Endothelial cell of umbilical vein (primary cell): ENCODE measurements around the gene CACNA2D1. TPM values are rescaled to one million over a fixed set of nuclear protein-coding genes. Genes with fewer than 3 reads are reported as not detected.

Experiments
- BruUV-seq: library from RNA; stranded (reverse); fragments of 400-500 nt; replicated peaks from 2 replicates; lab custom pipeline; 2021; lab: Mats Ljungman, UMichigan
- CTCF ChIA-PET: fragments of 300-600, 350-600 bp; sonication (Branson Sonifier 250); formaldehyde crosslinking; loops from one replicate; lab custom pipeline; 2021; ENCODE audit warnings: antibody characterized with exemption, inconsistent platforms; lab: Charles Lee
- POLR2A ChIA-PET: fragments of 300-600, 350-600 bp; sonication (Branson Sonifier 250); formaldehyde crosslinking; loops from one replicate; lab custom pipeline; 2021; ENCODE audit warnings: antibody characterized with exemption, inconsistent platforms; lab: Charles Lee
- DNase-seq: peaks from one replicate; pipeline ENCODE4 v3.0.0-alpha.2; 2011; ENCODE audit warnings: low read depth, low spot score
- FAIRE-seq: peaks from 2 replicates; lab custom pipeline; 2011; peaks lifted over from hg19 to GRCh38; lab: Jason Lieb, UNC
- H2AFZ ChIP-seq: 2 replicates; pipeline ENCODE4 v1.6.0; 2012; ENCODE audit warnings: low read depth, low read length, control low read depth, inconsistent platforms
- H3K27ac ChIP-seq: 2 replicates; pipeline ENCODE4 v1.5.1; 2011; ENCODE audit warnings: low read depth, mild to moderate bottlenecking, control low read depth, low read length, moderate library complexity; ENCODE audit not compliant: insufficient read depth
- H3K27me3 ChIP-seq, 2 experiments: 2 replicates each; pipeline versions ENCODE4 v1.6.0 to v1.6.1; 2011; ENCODE audit warnings: low read length in 2 of 2, mixed read lengths in 1 of 2; ENCODE audit not compliant: control insufficient read depth in 2 of 2, insufficient read depth in 2 of 2
- H3K36me3 ChIP-seq, 2 experiments: 2 replicates in 1 of 2; 3 replicates in 1 of 2; pipeline ENCODE4 v1.5.1; 2011; ENCODE audit warnings: low read length in 2 of 2, mild to moderate bottlenecking in 1 of 2, moderate library complexity in 1 of 2; ENCODE audit not compliant: control insufficient read depth in 2 of 2, insufficient read depth in 2 of 2; ENCODE audit errors: extremely low read depth in 1 of 2
- H3K4me1 ChIP-seq: 3 replicates; pipeline ENCODE4 v1.5.1; 2011; ENCODE audit warnings: mild to moderate bottlenecking, low read length; ENCODE audit not compliant: control insufficient read depth, insufficient read depth; ENCODE audit errors: extremely low read depth
- H3K4me2 ChIP-seq: 2 replicates; pipeline ENCODE4 v1.6.1; 2011; ENCODE audit warnings: low read length, control low read depth, mixed read lengths; ENCODE audit not compliant: insufficient read depth
- H3K4me3 ChIP-seq, 3 experiments: fragments of 200-600 bp in 1 of 3; sonication (generic), shearing (Covaris generic) in 1 of 3; replicated peaks in 1 of 3; 2 replicates each; pipeline ENCODE4 v1.5.1; 2011 to 2016; ENCODE audit warnings: control low read depth in 3 of 3, low read length in 3 of 3, mild to moderate bottlenecking in 2 of 3, inconsistent platforms in 1 of 3, low read depth in 1 of 3, moderate library complexity in 1 of 3; ENCODE audit not compliant: insufficient read depth in 1 of 3
- H3K79me2 ChIP-seq: 2 replicates; pipeline ENCODE4 v1.6.0; 2012; ENCODE audit warnings: low read length, inconsistent platforms; ENCODE audit not compliant: control insufficient read depth, insufficient read depth
- H3K9ac ChIP-seq: replicated peaks from 2 replicates; pipeline ENCODE3; 2011; ENCODE audit warnings: low read length, control low read depth; ENCODE audit not compliant: insufficient read depth; ENCODE audit errors: extremely low read depth
- H3K9me1 ChIP-seq: replicated peaks from 3 replicates; pipeline ENCODE4 v1.6.0; 2011; ENCODE audit warnings: mild to moderate bottlenecking, low read length; ENCODE audit not compliant: control insufficient read depth, insufficient read depth; ENCODE audit errors: extremely low read depth
- H3K9me3 ChIP-seq: replicated peaks from 2 replicates; pipeline ENCODE4 v1.5.1; 2012; ENCODE audit warnings: low read length, inconsistent platforms; ENCODE audit not compliant: control insufficient read depth, insufficient read depth
- H4K20me1 ChIP-seq: replicated peaks from 2 replicates; pipeline ENCODE3; 2011; ENCODE audit warnings: mild to moderate bottlenecking, low read length; ENCODE audit not compliant: control insufficient read depth, insufficient read depth; ENCODE audit errors: extremely low read depth
- POLR2A ChIP-seq: IDR thresholded peaks from 2 replicates; pipeline ENCODE4 v1.6.1; 2012; ENCODE audit warnings: low read depth, mild to moderate bottlenecking, control low read depth, low read length
- POLR2AphosphoS5 ChIP-seq: IDR thresholded peaks from 2 replicates; pipeline ENCODE4 v1.6.1; 2012; ENCODE audit warnings: low read depth, mild to moderate bottlenecking, control low read depth, low read length, moderate library complexity; ENCODE audit not compliant: insufficient read depth
- dilution Hi-C: fragments of 300-500 bp; cut with MboI; formaldehyde crosslinking; loops from one replicate; pipeline ENCODE4 v1.15.0; 2019; ENCODE audit warnings: low sequenced_read_pairs; ENCODE audit not compliant: extremely low pct_ligation_motif_present
- intact Hi-C: fragments of 100-400 bp; cut with micrococcal nuclease; formaldehyde crosslinking; loops from one replicate; pipeline ENCODE4 v1.10.0; 2022
- polyA plus RNA-seq, 4 experiments: library from polyadenylated mRNA; depleted of rRNA in 3 of 4; stranded (reverse) in 3 of 4; unstranded in 1 of 4; fragments of >200 nt; gene quantifications; 2 replicates each; pipeline versions ENCODE4 v1.2.1 to v1.2.3, GENCODE V29; 2011 to 2012; ENCODE audit warnings: missing spikeins in 1 of 4
- total RNA-seq: library from RNA; stranded (reverse); gene quantifications from 2 replicates; pipeline ENCODE4 v1.2.3, GENCODE V29; 2021
- TF ChIP-seq, protein P1 (sequence below), 2 donors: IDR thresholded peaks; 1 replicate in 1 of 2; 2 replicates in 1 of 2; pipeline ENCODE4 v1.5.1; 2011; ENCODE audit warnings: low read length in 2 of 2, mild to moderate bottlenecking in 2 of 2, moderate library complexity in 2 of 2, control low read depth in 1 of 2, inconsistent platforms in 1 of 2, low read depth in 1 of 2; ENCODE audit not compliant: insufficient read depth in 1 of 2; ENCODE audit errors: extremely low read depth in 1 of 2

Gene CACNA2D1
- total and polyA plus RNA-seq, 2 donors (not counting 3 experiments of a cell fraction or from before 2014, with no cell fraction given): 4.1 to 38.6 TPM

DNA sequence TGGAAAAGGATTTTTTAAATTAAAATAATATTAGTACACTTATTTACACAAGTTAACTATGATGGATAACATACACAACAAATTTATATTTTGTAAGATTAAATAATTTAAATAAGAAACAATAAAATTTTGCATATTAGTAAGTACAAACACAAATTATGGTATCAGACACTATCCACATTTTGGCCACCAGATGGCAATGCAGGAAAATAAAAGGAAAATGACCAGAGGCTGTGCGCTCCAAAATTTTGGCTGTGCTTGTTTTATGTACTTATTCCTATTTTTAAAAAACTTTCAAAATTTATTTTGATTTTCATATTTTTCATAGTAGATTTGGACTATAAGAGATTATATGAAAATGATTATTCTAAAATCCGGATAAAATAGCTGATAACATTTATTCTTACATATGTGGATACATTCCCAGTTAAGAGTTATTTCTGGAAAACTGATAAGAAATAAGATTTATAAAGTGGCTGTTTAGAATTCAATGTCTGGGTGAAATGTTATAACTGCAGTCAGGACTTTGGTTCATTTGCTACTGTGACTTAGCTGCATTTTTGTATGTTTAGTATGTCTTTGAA lies 399.0 kb downstream of the CACNA2D1 start:
- dilution Hi-C loops (no loop called here), intact Hi-C loops (loop anchor here (1.0 to 2.0 kb wide), 6 partner anchors 64 to 685 kb away; no protein-coding TSS in a partner anchor)
- DNase-seq: peak; percentile 67
- H3K4me1 ChIP-seq: peaks cover 27% of the 10 kb centered on the region
- no peak overlapping the region for H3K27ac ChIP-seq
- no peaks in the 10 kb centered on the region for H3K79me2 ChIP-seq
- TF ChIP-seq POLR2A: no peak
- TF ChIP-seq, protein P1, sequence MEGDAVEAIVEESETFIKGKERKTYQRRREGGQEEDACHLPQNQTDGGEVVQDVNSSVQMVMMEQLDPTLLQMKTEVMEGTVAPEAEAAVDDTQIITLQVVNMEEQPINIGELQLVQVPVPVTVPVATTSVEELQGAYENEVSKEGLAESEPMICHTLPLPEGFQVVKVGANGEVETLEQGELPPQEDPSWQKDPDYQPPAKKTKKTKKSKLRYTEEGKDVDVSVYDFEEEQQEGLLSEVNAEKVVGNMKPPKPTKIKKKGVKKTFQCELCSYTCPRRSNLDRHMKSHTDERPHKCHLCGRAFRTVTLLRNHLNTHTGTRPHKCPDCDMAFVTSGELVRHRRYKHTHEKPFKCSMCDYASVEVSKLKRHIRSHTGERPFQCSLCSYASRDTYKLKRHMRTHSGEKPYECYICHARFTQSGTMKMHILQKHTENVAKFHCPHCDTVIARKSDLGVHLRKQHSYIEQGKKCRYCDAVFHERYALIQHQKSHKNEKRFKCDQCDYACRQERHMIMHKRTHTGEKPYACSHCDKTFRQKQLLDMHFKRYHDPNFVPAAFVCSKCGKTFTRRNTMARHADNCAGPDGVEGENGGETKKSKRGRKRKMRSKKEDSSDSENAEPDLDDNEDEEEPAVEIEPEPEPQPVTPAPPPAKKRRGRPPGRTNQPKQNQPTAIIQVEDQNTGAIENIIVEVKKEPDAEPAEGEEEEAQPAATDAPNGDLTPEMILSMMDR (IDR thresholded peaks at IDR 0.05; ENCODE audit: extremely low read depth in 1 of 2, insufficient read depth in 1 of 2, low read depth in 1 of 2, low read length in 2 of 2): peak; percentile 36
- no peaks in the 10 kb centered on the region for H3K27me3 ChIP-seq
- no peaks in the 10 kb centered on the region for H4K20me1 ChIP-seq
- no peaks in the 10 kb centered on the region for H3K9me1 ChIP-seq
- no TSS peak for BruUV-seq
- ChIA-PET CTCF (interaction anchor here (0.7 to 5.4 kb wide), 31 partner anchors 8 to 685 kb away, joined by 3 to 82 read pairs (median 4); no protein-coding TSS in a partner anchor), POLR2A (no interaction called here)
- H3K4me2 ChIP-seq: peak overlapping the region; percentile 4
- H3K9ac ChIP-seq: no peak overlapping the region
- H3K36me3 ChIP-seq: no peaks in the 10 kb centered on the region
- H3K4me3 ChIP-seq: no peak overlapping the region
- H3K9me3 ChIP-seq: no peaks in the 10 kb centered on the region
- H2AFZ ChIP-seq: no peak overlapping the region
- peak; percentile 69 for FAIRE-seq

DNA sequence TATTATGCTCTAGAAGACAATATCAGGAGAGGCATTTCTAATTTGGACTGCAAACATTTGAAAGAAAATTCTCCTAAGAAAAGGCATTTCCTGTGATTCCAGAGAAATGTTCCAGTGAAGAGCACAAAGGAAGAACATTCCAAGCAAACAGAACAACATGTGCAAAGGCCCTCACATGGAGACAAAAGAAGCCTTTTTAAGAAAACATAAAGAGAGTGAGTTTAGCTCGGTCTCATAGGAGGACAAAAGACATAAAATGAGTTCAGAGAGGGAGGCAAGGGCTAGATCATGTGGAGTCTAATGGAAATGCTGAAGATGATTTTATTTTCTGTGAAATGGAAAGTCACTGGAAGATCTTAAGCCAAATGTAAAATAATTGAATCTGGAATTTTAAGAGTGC lies 404.0 kb downstream of the CACNA2D1 start:
- Histone ChIP-seq H3K27me3 (no peaks in the 10 kb centered on the region), H3K79me2 (no peaks in the 10 kb centered on the region), H2AFZ (peak overlapping the region; percentile 20), H3K9me3 (no peaks in the 10 kb centered on the region), H3K36me3 (no peaks in the 10 kb centered on the region), H4K20me1 (no peaks in the 10 kb centered on the region), H3K4me1 (peaks cover 64% of the 10 kb centered on the region), H3K9me1 (no peaks in the 10 kb centered on the region), H3K4me3 (no peak overlapping the region), H3K9ac (peak overlapping the region; percentile 25), H3K27ac (peak overlapping the region; percentile 55), H3K4me2 (peak overlapping the region; percentile 46)
- CTCF ChIA-PET: no interaction called here
- no TSS peak for BruUV-seq
- dilution Hi-C loops (no loop called here), intact Hi-C loops (loop anchor here (2.0 to 5.0 kb wide), 2 partner anchors 253 to 1097 kb away; no protein-coding TSS in a partner anchor)
- peak; percentile 19 for TF ChIP-seq POLR2AphosphoS5
- TF ChIP-seq, protein P1 (IDR thresholded peaks at IDR 0.05; ENCODE audit: extremely low read depth in 1 of 2, insufficient read depth in 1 of 2, low read depth in 1 of 2, low read length in 2 of 2): no peak
- DNase-seq: peak; percentile 53
- no peak for FAIRE-seq
- POLR2A ChIA-PET: no interaction called here
